Mucosa of gallbladder (tissue), 1 donor: ENCODE measurements around the gene ERFE. TPM values are rescaled to one million over a fixed set of nuclear protein-coding genes. Genes with fewer than 3 reads are reported as not detected.

Source experiments
- DNase-seq: peaks from one replicate; pipeline ENCODE4 v3.0.0-alpha.2; 2020; ENCODE audit warnings: low spot score
- total RNA-seq: library from RNA; stranded (reverse); gene quantifications from one replicate; pipeline ENCODE4 v1.2.1, GENCODE V29; 2021
- donor health status: DM: no; HTN: no; CAD: no.

ERFE gene
- total RNA-seq, 1 donor from 2014 or later, result 0.35 TPM

DNA sequence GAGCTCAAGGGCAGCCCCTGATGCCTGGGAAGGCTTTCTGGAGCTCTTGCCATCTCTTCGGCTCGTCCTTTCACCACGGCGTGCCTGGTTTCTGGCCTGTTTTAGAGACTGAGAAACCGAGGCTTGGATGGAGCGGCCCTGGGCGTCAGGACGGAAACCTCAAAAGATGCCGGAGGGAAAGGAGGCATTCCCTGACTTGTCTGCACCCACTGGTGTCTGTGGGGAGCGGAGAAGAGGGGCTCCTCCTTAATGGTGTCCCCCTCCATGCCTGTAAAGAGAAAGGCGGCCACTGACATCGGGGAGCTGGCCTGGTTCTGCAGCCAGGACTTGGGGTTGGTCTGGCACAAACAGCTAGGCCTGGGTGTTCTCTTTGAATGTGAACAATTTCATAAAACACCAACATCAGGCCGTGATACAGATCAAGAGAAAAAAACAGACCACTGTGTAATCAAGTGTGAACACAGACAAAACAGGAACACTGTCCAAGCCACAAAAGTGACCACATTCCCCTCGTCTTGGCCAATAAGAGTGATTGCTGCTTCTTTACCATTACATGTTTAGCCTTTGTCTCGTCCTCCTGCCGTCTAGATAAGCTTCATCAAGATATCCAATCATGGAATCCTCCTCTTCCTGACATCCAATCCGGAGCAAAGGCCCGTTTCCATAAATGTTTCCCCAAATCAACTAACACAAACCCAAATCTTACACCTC is 45.4 kb downstream of the ERFE start:
- no peak for DNase-seq

DNA sequence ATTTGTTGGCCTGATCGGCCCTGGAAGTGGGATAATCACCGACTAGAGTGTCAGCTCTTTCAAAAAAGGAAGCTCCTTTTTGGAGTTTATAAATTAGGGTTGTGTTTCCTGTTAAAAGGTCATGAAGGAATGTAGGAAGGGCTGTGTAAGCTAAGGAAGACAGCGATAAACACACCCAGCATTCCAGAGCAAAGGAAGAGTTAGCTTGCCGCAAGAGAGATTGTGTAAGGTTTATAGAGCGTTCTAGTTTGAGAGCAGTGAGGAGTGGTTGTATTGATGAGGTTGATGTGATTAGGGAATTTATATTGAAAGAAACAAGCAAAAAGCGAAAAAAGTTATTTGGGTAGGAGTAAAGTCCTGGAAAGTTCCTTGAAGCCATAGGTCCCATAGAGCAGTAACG is 48.2 kb downstream of the ERFE start:
- no peak for DNase-seq

DNA sequence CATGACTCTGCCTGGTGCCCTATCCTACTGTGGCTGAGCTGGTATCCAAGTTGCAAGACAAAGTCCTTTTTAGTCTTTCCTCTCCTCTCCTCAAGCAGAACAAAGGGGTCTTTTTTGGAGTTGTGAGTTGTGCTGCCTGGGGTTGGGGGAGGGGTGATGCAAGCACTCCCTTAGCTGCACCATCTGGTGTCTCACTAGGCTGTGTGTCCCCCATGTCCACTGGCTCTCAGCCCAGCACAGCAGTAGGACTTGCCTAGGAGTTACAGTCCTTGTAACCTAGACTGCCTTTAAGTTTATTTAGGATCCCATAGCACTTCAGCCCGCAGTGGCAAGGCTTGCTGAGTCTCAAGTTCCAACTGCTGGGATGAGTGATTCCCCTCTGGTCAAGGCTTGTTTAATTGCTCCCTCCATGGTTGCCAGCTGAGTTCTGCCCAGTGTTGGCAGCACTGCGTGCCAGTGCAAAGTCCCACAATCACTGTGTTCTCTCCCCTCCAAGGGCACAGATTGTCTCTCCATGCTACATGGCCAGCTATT is 57.9 kb downstream of the ERFE start:
- no peak for DNase-seq

Other genes starting within 250 kb of the ERFE start
- gene UBE2F, start 192.0 kb upstream of the ERFE start, total RNA-seq, result 48.5 TPM
- gene SCLY, start 98.0 kb upstream of the ERFE start, total RNA-seq, result 29.1 TPM
- gene ESPNL, start 58.6 kb upstream of the ERFE start, total RNA-seq, result 0.49 TPM
- 2.0 TPM for gene KLHL30, start 20.3 kb upstream of the ERFE start, total RNA-seq
- gene ILKAP, start 44.7 kb downstream of the ERFE start, total RNA-seq, result 40.5 TPM
- gene HES6, start 81.1 kb downstream of the ERFE start, total RNA-seq, result 18.0 TPM
- gene PER2, start 129.6 kb downstream of the ERFE start, total RNA-seq, result 29.8 TPM
- gene TRAF3IP1, start 161.5 kb downstream of the ERFE start, total RNA-seq, result 25.6 TPM